ENCODE data around the gene OR56A1.

- TF ChIP-seq EP300 (IDR thresholded peaks at IDR 0.05) (no peak), POLR2A (IDR thresholded peaks at IDR 0.05) (no peak)
- TF ChIP-seq, protein P1, sequence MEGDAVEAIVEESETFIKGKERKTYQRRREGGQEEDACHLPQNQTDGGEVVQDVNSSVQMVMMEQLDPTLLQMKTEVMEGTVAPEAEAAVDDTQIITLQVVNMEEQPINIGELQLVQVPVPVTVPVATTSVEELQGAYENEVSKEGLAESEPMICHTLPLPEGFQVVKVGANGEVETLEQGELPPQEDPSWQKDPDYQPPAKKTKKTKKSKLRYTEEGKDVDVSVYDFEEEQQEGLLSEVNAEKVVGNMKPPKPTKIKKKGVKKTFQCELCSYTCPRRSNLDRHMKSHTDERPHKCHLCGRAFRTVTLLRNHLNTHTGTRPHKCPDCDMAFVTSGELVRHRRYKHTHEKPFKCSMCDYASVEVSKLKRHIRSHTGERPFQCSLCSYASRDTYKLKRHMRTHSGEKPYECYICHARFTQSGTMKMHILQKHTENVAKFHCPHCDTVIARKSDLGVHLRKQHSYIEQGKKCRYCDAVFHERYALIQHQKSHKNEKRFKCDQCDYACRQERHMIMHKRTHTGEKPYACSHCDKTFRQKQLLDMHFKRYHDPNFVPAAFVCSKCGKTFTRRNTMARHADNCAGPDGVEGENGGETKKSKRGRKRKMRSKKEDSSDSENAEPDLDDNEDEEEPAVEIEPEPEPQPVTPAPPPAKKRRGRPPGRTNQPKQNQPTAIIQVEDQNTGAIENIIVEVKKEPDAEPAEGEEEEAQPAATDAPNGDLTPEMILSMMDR (IDR thresholded peaks at IDR 0.05) = peak in 4 of 7 experiments; percentile 14 to 69 (median 29)
Observed at GRCh38 chr11:6022956-6023355, 7.6 kb downstream of the OR56A1 start.

Measured in stomach (tissue), 4 donors.